K562 (cell line): Measurements from ENCODE around the gene SCAPER. TPM values are rescaled to one million over a fixed set of nuclear protein-coding genes. Genes with fewer than 3 reads are reported as not detected.

ENCODE experiments used
- DDX20 ChIP-seq: fragments of 450-650 bp; IDR thresholded peaks from 2 replicates; pipeline ENCODE4 v1.6.1; 2016; ENCODE audit warnings: missing genetic modification characterization, low read depth, mild to moderate bottlenecking, missing compliant biosample characterization, moderate library complexity
- EP400 ChIP-seq: fragments of 450-650 bp; IDR thresholded peaks from 2 replicates; pipeline ENCODE4 v1.6.1; 2017; ENCODE audit warnings: antibody characterized with exemption, mild to moderate bottlenecking, moderate library complexity
- ESRRA ChIP-seq: fragments of 450-650 bp; IDR thresholded peaks from 2 replicates; pipeline ENCODE4 v1.6.1; 2014; ENCODE audit warnings: low read depth, mild to moderate bottlenecking, moderate library complexity, borderline replicate concordance
- HDAC1 ChIP-seq, 2 experiments: fragments of 450-650 bp; IDR thresholded peaks; 2 replicates each; pipeline ENCODE4 v1.6.1; 2016 to 2017; ENCODE audit warnings: inconsistent platforms in 1 of 2, mild to moderate bottlenecking in 1 of 2, moderate library complexity in 1 of 2
- HDAC6 ChIP-seq: IDR thresholded peaks from 2 replicates; pipeline ENCODE4 v1.6.1; 2012; ENCODE audit warnings: low read depth, mild to moderate bottlenecking, control low read depth, inconsistent platforms, low read length, moderate library complexity
- HMG20A ChIP-seq: fragments of 450-650 bp; formaldehyde crosslinking; conservative IDR thresholded peaks from 2 replicates; pipeline ENCODE4 v1.4.0; 2020; ENCODE audit warnings: mild to moderate bottlenecking, mixed read lengths
- MED1 ChIP-seq: sonication (generic); formaldehyde crosslinking; IDR thresholded peaks from 2 replicates; pipeline ENCODE4 v1.8.1; 2023; ENCODE audit warnings: missing genetic modification reagents, borderline replicate concordance
- MEIS2 ChIP-seq: fragments of 450-650 bp; IDR thresholded peaks from 2 replicates; pipeline ENCODE4 v1.6.1; 2014; ENCODE audit warnings: mild to moderate bottlenecking; ENCODE audit not compliant: partially characterized antibody
- MXI1 ChIP-seq: IDR thresholded peaks from 2 replicates; pipeline ENCODE4 v1.6.1; 2011; ENCODE audit warnings: low read depth, mild to moderate bottlenecking, improper control_type of control experiment, low read length
- RBM34 ChIP-seq: fragments of 200-400 bp; formaldehyde crosslinking; IDR thresholded peaks from 2 replicates; pipeline ENCODE4 v1.6.1; 2018; ENCODE audit warnings: low read length, borderline replicate concordance; ENCODE audit not compliant: insufficient read depth
- RNF2 ChIP-seq: sonication (generic); IDR thresholded peaks from 2 replicates; pipeline ENCODE4 v1.6.1; 2016
- SMARCB1 ChIP-seq: IDR thresholded peaks from 2 replicates; pipeline ENCODE4 v1.6.1; 2011; ENCODE audit warnings: improper control_type of control experiment, low read depth; ENCODE audit not compliant: insufficient read length
- SREBF2 ChIP-seq: sonication (generic); formaldehyde crosslinking; IDR thresholded peaks from 2 replicates; pipeline ENCODE4 v1.4.0; 2020; ENCODE audit warnings: mild to moderate bottlenecking, missing genetic modification reagents
- TRIM24 ChIP-seq, 2 experiments: fragments of 450-650 bp; IDR thresholded peaks; 2 replicates each; pipeline ENCODE4 v1.6.1; 2016
- ZBED1 ChIP-seq: IDR thresholded peaks from 2 replicates; pipeline ENCODE4 v1.6.1; 2014
- ZFP36 ChIP-seq: fragments of 150-350 bp; IDR thresholded peaks from 2 replicates; pipeline ENCODE4 v1.6.1; 2018; ENCODE audit warnings: low read length, low read depth; ENCODE audit not compliant: partially characterized antibody
- ZNF12 ChIP-seq: sonication (generic); formaldehyde crosslinking; IDR thresholded peaks from 2 replicates; pipeline ENCODE4 v1.4.0; 2020; ENCODE audit warnings: mild to moderate bottlenecking, missing genetic modification reagents
- ZNF146 ChIP-seq: IDR thresholded peaks from one replicate; pipeline ENCODE4 v1.6.1; 2018; ENCODE audit warnings: missing compliant biosample characterization; ENCODE audit not compliant: unreplicated experiment
- ZNF347 ChIP-seq: fragments of 450-650 bp; formaldehyde crosslinking; IDR thresholded peaks from 2 replicates; pipeline ENCODE4 v1.4.0; 2020; ENCODE audit warnings: low read depth, mild to moderate bottlenecking, moderate library complexity
- polyA plus RNA-seq, 8 experiments: library from polyadenylated mRNA; depleted of rRNA in 4 of 8; stranded (reverse) in 5 of 8; unstranded in 3 of 8; fragments of >200 nt; fragmentation: Nextera tagmentation in 2 of 8; fragmentation: Illumina TruSeq in 1 of 8; extraction: Ambion mirVana in 2 of 8; extraction: Trizol in 1 of 8; gene quantifications; 2 replicates each; pipeline versions ENCODE4 v1.2.1 to v1.2.3, GENCODE V29; 2011 to 2014; ENCODE audit warnings: inconsistent platforms in 1 of 8, missing spikeins in 1 of 8
- total RNA-seq, 7 experiments: library from RNA; depleted of rRNA in 6 of 7; stranded (reverse); fragments of >200 nt in 6 of 7; fragmentation: Illumina TruSeq in 2 of 7; extraction: Trizol in 2 of 7; gene quantifications; 2 replicates each; pipeline versions ENCODE4 v1.2.1 to v1.2.3, GENCODE V29; 2011 to 2021; ENCODE audit warnings: low replicate concordance in 1 of 7
- TF ChIP-seq, protein P1 (sequence below): fragments of 450-650 bp; formaldehyde crosslinking; IDR thresholded peaks from 2 replicates; pipeline ENCODE4 v1.4.0; 2020; ENCODE audit warnings: mild to moderate bottlenecking
- TF ChIP-seq, protein P2 (sequence below): sonication (generic); formaldehyde crosslinking; IDR thresholded peaks from 2 replicates; pipeline ENCODE4 v1.8.0; 2022; ENCODE audit warnings: mild to moderate bottlenecking, low read depth, missing genetic modification reagents
- TF ChIP-seq, protein P3 (sequence below): fragments of 450-650 bp; IDR thresholded peaks from 2 replicates; pipeline ENCODE4 v1.6.1; 2016

Gene SCAPER
- total and polyA plus RNA-seq, 9 of the 15 experiments (the other 6 are each of a cell fraction or from before 2014, with no cell fraction given): 1.3 to 5.7 (median 3.2) TPM

DNA sequence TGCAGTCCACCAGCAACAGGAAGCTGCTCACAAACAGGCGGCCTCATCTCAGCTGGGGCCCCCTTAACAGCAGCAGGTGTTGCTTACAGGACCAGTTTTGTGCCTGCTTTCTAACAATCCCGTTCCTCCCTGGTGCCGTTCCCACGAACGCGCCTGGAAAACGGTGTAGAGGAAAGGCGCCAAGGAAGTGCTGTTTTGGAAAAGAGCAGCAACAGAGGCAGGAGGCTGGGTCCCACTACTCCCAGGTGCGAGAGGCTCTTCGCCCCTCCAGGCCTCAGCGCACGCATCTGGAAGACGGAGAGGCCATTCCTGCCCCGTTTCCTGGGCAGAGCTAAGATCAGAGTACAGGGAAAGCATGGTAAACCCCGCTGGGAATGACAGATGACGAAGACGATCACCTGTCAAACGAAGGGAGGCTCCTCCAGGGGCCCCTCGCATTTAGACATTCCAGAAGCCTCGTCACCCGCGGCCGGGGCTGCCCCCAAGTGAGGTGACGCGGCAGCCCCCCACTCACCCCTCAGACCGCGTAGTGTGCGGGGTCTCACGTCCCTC, 603 bp downstream of the SCAPER start (continued):
- TF ChIP-seq ZFP36 (no peak), ZNF347 (CRISPR knock-in tag) (no peak), SREBF2 (CRISPR knock-in tag) (no peak), ESRRA (no peak), MXI1 (0 out of 2 replicates have a peak, but pooled peaks have one; percentile 15), RNF2 (no peak), SMARCB1 (no peak), TRIM24 (IDR thresholded peaks at IDR 0.05) (no peak), HDAC1 (IDR thresholded peaks at IDR 0.05) (no peak), HDAC6 (no peak), HMG20A (CRISPR knock-in tag) (no peak), DDX20 (tag) (no peak), MED1 (no peak), RBM34 (no peak), ZNF12 (CRISPR knock-in tag) (no peak), MEIS2 (peak; percentile 29), ZNF146 (CRISPR knock-in tag) (no peak), ZBED1 (no peak), EP400 (0 out of 2 replicates have a peak, but pooled peaks have one; percentile 2)
- TF ChIP-seq, protein P1, sequence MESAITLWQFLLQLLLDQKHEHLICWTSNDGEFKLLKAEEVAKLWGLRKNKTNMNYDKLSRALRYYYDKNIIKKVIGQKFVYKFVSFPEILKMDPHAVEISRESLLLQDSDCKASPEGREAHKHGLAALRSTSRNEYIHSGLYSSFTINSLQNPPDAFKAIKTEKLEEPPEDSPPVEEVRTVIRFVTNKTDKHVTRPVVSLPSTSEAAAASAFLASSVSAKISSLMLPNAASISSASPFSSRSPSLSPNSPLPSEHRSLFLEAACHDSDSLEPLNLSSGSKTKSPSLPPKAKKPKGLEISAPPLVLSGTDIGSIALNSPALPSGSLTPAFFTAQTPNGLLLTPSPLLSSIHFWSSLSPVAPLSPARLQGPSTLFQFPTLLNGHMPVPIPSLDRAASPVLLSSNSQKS (CRISPR knock-in tag): no peak
- TF ChIP-seq, protein P2, sequence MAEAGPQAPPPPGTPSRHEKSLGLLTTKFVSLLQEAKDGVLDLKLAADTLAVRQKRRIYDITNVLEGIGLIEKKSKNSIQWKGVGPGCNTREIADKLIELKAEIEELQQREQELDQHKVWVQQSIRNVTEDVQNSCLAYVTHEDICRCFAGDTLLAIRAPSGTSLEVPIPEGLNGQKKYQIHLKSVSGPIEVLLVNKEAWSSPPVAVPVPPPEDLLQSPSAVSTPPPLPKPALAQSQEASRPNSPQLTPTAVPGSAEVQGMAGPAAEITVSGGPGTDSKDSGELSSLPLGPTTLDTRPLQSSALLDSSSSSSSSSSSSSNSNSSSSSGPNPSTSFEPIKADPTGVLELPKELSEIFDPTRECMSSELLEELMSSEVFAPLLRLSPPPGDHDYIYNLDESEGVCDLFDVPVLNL (CRISPR knock-in tag): 0 out of 2 replicates have a peak, but pooled peaks have one; percentile 5
- TF ChIP-seq, protein P3, sequence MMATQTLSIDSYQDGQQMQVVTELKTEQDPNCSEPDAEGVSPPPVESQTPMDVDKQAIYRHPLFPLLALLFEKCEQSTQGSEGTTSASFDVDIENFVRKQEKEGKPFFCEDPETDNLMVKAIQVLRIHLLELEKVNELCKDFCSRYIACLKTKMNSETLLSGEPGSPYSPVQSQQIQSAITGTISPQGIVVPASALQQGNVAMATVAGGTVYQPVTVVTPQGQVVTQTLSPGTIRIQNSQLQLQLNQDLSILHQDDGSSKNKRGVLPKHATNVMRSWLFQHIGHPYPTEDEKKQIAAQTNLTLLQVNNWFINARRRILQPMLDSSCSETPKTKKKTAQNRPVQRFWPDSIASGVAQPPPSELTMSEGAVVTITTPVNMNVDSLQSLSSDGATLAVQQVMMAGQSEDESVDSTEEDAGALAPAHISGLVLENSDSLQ: peak; percentile 50
